Measurements from ENCODE around the gene AKT1S1.
"Not testable (repeated sequence)": the region's sequence is repeated elsewhere in the genome, so short reads cannot be mapped to it uniquely, and the experiment has no call there.

AKT1S1 gene

DNA sequence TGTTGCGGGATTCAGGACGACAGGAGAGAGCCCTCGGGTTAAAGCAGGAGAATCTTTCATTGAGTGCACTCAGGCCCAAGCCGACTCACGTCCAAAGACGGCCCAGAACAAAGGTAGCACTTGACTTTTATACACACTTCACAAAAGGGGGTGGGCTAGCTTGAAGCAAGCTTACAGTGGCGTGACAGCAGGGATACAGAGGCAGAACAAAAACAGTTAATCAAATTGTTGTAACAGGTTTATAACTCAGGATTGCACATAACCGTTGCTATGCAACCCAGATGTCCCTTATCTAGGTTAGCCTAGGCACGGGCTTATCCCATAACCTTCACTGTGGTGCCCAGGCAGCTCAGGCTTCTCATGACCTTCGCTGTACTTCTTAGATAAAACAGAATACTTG, 57.0 kb downstream of the AKT1S1 start:
- Mint-ChIP-seq H3K27ac (peak overlapping the region; percentile 45), H3K9me3 (no peaks in the 10 kb centered on the region), H3K4me3 (peak overlapping the region; percentile 52), H3K36me3 (ENCODE audit: low read depth) (peaks cover 29% of the 10 kb centered on the region), H3K27me3 (ENCODE audit: low read depth, poor library complexity) (no peaks in the 10 kb centered on the region), H3K4me1 (peaks cover 35% of the 10 kb centered on the region)
- TF ChIP-seq, protein P1, sequence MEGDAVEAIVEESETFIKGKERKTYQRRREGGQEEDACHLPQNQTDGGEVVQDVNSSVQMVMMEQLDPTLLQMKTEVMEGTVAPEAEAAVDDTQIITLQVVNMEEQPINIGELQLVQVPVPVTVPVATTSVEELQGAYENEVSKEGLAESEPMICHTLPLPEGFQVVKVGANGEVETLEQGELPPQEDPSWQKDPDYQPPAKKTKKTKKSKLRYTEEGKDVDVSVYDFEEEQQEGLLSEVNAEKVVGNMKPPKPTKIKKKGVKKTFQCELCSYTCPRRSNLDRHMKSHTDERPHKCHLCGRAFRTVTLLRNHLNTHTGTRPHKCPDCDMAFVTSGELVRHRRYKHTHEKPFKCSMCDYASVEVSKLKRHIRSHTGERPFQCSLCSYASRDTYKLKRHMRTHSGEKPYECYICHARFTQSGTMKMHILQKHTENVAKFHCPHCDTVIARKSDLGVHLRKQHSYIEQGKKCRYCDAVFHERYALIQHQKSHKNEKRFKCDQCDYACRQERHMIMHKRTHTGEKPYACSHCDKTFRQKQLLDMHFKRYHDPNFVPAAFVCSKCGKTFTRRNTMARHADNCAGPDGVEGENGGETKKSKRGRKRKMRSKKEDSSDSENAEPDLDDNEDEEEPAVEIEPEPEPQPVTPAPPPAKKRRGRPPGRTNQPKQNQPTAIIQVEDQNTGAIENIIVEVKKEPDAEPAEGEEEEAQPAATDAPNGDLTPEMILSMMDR (IDR thresholded peaks at IDR 0.05) = no peak
- no peak for DNase-seq

DNA sequence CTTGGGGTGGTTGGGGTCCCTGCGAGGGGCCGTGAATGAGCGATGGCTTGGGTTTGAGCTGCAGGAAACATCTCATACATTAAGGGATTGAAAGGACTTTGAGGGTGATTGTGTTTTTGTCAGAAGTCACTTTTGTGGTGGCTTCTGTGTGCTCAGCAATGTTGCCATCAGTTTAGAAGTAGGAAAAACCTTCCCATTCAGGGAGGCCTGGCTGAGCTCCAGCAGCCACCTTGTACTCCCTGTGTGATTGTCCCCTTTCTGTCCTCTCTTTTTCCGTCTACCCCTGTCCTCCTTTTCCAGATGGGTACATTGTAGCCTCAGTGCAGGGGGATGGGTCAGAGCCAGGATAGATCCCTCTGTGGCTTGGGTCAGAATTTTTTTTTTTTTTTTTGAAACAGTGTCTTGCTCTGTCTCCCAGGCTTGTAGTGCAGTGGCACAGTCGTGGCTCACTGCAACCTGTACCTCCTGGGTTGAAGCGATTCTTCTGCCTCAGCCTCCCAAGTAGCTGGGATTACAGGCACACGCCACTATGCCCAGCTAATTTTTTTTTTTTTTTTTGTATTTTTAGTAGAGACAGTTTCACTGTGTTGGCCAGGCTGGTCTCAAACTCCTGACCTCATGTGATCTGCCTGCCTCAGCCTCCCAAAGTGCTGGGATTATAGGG, 57.6 kb downstream of the AKT1S1 start:
- peaks cover 26% of the 10 kb centered on the region for H3K36me3 Mint-ChIP-seq (ENCODE audit: low read depth)
- H3K4me3 Mint-ChIP-seq = peak overlapping the region; percentile 99
- not testable (repeated sequence) for H3K27me3 Mint-ChIP-seq (ENCODE audit: low read depth, poor library complexity); H3K9me3 Mint-ChIP-seq; DNase-seq
- peak overlapping the region; percentile 29 for H3K27ac Mint-ChIP-seq
- peaks cover 37% of the 10 kb centered on the region for H3K4me1 Mint-ChIP-seq
